HG03342 (cell line): Measurements from ENCODE around the gene CFAP410.

ENCODE experiments used
- ATAC-seq: cut with Tn5 transposase; IDR thresholded peaks from one replicate; pipeline ENCODE4 v1.9.1; 2021; ENCODE audit warnings: mild to moderate bottlenecking, moderate library complexity; ENCODE audit not compliant: unreplicated experiment

CFAP410 gene

GRCh38 chr21:44338971-44339910 lies at the start of gene CFAP410:
Gene CFAP410, minus strand, starts transcription at chr21:44339390. Its CDS starts 196 bp downstream, at chr21:44339194.
- ATAC-seq: peak; percentile 85

DNA sequence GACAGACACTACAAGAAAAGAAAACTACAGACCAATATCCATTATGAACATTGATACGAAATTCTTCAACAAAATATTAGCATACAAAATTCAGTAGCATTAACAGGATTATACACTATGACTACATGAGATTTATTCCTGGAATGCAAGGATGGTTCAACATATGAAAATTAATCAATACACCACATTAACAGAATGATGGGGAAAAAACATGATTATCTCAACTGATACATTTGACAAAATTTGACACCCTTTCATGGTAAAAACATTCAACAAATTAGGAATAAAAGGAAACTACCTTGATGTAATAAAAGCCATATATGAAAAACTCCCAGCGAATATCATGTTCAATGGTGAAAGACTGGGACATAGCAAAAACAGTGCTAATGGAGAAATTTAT lies 45.8 kb upstream of the CFAP410 start:
- no peak for ATAC-seq

GRCh38 chr21:44383216-44383615 lies 44.0 kb upstream of the CFAP410 start:
- ATAC-seq: no peak

GRCh38 chr21:44382536-44382935 lies 43.3 kb upstream of the CFAP410 start:
- ATAC-seq: no peak

DNA sequence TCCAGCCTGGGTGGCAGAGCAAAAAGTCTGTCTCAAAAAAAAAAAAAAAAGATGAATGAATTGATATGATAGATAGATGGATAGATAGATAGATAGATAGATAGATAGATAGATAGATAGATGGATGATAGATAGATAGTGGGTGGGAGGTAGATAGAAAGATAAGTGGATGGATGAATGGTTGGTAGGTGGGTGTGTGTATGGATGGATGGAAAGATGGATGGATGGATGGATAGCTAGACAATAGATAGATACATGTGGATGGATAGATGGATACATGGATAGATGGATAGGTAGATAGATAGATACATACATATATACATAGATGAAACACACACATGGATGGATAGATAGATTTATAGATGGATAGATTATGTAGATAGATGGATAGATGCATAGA lies 42.7 kb upstream of the CFAP410 start:
- ATAC-seq: no peak

DNA sequence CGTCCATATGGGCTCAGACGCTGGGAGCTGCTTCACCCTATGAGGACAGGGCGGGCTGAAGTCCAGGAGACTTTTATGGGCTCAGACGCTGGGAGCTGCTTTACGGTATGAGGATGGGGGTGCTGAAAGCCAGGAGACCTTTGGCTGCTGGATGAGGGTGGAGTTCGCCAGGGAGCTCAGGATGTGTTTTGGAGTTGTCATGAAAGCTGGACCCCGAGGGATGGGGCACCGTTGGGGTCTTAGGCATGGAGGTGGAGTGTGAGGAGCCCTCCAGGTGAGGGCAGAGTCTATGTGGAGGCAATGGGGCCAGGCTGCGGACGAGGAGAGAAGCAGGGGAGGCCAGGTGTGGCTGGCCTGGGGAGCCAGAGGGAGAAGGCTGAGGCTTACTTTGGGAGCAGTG lies 41.7 kb upstream of the CFAP410 start:
- no peak for ATAC-seq

DNA sequence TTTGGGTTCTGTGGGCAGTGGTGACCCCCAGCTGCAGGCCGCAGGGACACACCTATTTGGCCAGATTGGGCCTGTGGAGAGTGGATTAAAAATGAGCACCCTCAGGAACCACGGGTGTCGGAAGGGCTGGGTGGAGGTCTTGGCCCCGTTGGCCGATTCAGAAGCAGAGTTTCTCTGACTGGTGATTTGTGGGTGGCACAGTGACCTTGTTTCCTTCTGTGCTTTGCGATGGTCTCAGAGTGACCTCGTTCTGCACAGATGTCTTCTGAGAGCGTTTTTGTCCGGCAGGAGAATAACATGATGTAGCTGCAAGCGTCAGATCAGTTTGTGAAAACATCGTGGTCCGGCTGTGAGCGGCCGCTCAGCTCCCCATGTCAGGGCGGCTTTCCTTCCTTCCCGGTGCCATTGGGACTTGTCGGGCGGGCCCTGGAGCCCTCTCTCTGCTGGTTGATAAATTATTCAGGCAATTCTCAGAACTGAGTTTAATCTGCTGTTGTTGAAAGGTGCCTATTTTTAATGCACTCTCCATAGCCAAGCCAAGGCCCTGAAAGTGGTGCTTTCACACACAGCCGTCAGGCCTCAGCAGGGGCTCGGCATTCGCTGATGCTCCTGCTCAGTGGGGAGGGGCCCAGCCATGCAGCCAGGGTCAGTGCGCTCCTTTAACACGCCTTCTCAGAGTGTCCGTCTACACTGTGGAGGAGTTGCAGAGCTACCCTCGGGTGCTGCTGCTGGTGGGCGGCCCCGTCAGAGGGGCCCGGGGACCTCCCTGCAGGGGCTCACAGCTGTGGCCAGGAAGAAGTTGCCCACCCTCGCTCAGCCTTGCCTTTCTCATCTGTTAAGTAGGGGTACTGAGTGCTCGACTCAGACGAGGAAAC lies 41.0 kb upstream of the CFAP410 start:
- no peak for ATAC-seq

GRCh38 chr21:44379515-44379848 lies 40.3 kb upstream of the CFAP410 start:
- ATAC-seq: no peak

DNA sequence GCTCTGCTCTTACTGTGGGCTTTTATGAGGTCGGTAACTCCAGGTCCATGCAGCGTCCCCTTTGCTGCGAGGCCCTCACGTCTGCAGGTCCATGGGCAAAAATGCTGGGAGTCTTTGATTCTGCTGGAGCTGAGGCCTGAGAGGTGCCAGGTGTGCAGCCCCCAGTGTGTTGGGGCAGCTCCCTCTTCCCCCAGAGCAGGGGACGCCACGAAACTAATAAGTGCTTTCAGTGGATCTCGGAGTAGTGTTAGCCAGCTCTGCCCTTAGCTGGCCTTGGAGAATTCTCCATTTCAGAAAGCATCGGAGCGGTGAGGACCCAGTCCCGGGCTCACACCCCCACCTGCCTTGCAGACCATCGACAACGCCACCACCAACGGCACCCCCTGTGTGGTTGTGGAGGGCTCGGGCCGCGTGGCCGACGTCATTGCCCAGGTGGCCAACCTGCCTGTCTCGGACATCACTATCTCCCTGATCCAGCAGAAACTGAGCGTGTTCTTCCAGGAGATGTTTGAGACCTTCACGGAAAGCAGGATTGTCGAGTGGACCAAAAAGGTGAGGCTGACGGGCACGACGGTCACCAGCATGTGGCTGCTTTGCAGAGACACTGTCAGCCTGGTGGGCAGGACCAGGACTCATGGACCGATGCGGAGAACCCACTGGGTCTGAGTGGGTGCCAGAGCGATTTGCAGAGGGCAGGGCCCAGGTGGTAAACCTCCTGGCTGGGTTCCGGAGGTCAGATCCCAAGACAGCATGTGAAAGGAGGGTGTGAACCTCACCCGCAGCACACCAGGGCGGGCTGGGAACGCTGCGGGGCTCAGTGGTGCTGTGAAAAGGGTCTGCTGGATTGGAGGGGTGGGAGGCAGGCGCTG lies 39.7 kb upstream of the CFAP410 start:
- ATAC-seq: no peak

- ATAC-seq: no peak
Measured at GRCh38 chr21:44377922-44378645, 38.9 kb upstream of the CFAP410 start.

DNA sequence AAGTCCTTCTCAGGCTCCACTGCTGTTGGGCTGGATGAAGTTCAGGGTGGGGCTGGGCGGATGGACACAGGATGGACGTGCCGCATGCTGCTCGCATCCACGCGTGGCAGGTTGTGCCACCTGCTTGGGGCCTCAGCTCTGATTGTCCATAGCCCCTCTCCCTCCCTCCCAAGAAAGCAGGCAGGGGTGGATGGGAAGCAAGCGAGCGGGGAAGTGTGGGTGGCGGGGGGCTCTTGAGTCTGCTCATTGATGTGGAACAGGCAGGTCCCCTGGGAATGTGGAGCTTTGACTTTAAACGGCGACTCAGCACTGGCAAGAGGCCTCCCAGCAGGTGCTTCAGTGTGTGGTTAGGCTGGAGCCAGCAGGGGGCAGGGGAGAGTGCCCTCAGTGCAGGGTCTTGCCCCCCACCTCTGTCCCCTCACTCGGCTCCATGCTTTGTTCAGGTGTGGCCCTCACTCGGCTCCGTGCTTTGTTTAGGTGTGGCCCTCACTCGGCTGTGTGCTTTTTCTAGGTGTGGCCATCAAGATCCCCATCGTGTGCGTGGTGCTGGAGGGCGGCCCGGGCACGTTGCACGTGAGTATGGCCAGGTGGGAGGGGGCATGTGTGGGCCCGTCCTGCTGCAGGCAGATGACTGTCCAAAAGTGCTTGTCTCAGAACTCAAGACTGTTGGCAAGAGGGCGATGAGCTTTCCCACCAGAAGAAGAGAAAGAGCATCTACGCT lies 38.2 kb upstream of the CFAP410 start:
- ATAC-seq: no peak

GRCh38 chr21:44376606-44377005 lies 37.4 kb upstream of the CFAP410 start:
- ATAC-seq: no peak

DNA sequence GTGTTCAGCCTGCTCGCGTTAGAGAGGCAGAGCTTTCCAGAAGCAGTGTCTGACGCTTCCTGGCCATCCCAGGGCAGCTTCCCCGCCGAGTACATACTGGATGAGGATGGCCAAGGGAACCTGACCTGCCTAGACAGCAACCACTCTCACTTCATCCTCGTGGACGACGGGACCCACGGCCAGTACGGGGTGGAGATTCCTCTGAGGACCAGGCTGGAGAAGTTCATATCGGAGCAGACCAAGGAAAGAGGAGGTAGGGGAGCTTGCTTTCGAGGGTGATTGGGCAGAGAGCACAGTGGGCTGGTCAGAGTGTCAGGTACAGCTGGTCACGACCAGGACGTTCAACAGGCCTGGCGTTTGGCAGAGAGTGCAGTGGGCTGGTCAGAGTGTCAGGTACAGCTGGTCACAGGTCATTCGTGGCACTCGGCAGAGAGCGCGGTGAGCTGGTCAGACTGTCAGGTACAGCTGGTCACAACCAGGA lies 36.6 kb upstream of the CFAP410 start:
- ATAC-seq: no peak

DNA sequence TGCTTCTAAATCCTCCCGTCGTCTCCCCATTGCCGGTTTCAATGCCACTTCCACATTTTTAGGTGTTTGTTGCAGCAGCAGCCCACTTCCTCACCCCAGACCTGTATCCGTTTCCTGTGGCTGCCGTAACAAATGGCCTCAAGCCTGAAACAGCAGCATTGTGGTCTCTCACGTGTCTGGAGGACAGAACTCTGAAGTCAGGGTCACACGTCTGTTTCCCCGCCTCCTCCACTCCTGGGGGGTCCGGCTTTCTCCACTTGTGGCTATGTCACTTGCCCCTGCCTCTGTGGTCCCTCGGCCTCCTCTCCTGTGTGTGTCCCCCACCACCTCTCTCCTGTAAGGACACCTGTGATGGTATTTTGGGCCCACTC lies 36.1 kb upstream of the CFAP410 start:
- no peak for ATAC-seq

DNA sequence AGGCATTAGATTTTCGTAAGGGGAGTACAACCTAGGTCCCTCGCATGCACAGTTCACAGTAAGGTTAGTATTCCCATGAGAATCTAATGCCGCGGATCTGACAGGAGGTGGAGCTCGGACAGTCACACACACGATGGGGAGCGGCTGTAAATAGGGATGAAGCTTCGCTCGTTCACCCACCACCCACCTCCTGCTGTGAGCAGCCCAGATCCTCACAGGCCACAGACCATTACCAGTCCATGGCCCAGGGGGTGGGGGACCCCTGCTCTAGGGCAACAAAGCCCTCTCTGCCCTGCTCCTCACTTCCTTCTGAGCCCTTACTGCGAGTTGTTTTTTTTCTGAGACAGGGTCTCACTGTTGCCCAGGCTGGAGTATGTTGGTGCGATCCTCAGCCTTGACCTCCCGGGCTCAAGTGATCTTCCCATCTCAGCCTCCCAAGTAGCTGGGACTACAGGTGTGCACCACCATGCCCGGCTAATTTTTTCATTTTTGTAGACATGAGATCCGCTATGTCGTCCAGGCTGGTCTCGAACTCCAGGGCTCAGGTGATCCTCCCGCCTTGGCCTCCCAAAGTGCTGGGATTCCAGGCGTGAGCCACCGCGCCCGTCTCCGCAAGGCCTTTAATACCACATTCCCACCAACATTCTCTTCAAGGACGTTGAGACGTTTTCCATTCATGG lies 35.6 kb upstream of the CFAP410 start:
- ATAC-seq: no peak

GRCh38 chr21:44372616-44373015 lies 33.4 kb upstream of the CFAP410 start:
- ATAC-seq: no peak

- ATAC-seq: no peak
Measured at GRCh38 chr21:44371596-44371995, 32.4 kb upstream of the CFAP410 start.

DNA sequence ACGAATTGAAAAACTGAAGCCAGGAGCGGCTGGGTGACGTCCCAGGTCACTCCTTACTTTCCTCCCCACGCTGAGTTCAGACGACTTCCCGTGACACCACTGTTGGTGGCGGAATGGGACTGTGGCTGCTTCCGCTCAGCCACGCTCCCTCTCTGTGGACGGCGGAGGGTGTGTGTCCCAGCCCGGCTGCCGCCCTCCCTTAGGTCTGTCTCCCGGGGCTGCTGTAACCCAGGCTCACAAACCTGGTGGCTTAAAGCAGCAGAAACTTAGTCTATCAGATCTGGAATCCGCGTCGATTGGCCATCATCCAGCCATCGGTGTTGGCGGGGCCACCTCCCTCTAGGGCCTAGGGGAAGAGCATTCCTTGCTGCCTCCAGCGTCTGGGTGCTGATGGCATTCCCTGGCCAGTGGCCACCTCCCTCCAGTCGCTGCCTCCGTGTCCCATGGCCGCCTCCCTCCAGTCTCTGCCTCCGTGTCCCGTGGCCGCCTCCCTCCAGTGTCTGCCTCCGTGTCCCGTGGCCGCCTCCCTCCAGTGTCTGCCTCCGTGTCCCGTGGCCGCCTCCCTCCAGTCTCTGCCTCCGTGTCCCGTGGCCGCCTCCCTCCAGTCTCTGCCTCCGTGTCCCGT lies 31.7 kb upstream of the CFAP410 start:
- no peak for ATAC-seq
